ENCODE results near the gene CACNA1C. TPM values are rescaled to one million over a fixed set of nuclear protein-coding genes. Genes with fewer than 3 reads are reported as not detected.

CACNA1C gene
- polyA plus RNA-seq, 4 donors = 6.8 to 17.5 (median 9.5) TPM

DNA sequence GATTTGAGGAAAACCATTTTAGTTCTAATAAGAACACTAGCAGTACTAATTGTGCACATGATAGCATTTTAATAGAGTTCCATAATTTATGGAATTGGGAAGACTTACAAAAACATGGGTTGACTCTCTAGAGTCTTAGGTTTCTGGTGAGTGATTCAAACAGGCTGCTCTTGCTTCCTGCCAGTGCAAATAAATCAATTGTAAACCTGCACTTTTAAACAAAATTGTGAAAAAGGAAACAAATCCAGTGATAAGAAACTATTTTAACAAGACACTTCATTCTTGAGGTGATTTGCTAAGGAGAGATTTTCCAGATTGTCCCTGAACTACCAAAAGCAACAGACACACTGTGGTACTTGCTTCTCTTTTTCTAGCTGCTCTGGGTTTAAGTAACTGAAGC is 112.2 kb downstream of the CACNA1C start:
- peak in 1 of 4 donors; percentile 35 for DNase-seq (ENCODE audit: low read depth in 4 of 4, low spot score in 3 of 4)

- DNase-seq (ENCODE audit: low read depth in 4 of 4, low spot score in 3 of 4) = no peak
Observed at GRCh38 chr12:2165927-2166326, 113.1 kb downstream of the CACNA1C start.

DNA sequence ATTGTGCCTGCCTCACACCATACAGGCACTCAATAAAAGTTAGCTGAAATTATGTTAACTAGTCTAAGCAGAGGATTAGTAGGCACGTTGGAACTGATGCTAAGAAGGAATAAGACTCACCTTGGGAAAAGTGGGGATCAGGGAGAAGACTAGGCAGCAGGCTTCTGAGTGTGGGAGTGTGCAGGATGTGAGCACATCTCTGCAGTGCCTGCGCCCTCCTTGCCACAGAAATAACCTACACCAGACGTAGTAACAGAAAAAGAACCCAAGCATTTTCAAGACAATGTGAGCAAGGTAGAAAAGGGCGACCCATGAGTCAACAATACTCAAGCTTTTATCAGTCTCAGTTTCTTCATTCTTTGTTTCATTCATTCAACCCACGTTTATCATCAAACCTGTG is 113.9 kb downstream of the CACNA1C start:
- no peak for DNase-seq (ENCODE audit: low read depth in 4 of 4, low spot score in 3 of 4)

- no peak for DNase-seq (ENCODE audit: low read depth in 4 of 4, low spot score in 3 of 4)
Observed at GRCh38 chr12:2167231-2167630, 114.4 kb downstream of the CACNA1C start.

GRCh38 chr12:2168808-2169207 is 116.0 kb downstream of the CACNA1C start:
- no peak for DNase-seq (ENCODE audit: low read depth in 4 of 4, low spot score in 3 of 4)

- DNase-seq (ENCODE audit: low read depth in 4 of 4, low spot score in 3 of 4) = no peak
Observed at GRCh38 chr12:2169489-2169888, 116.7 kb downstream of the CACNA1C start.

- no peak for DNase-seq (ENCODE audit: low read depth in 4 of 4, low spot score in 3 of 4)
Observed at GRCh38 chr12:2169940-2170339, 117.2 kb downstream of the CACNA1C start.

GRCh38 chr12:2170376-2170775 is 117.6 kb downstream of the CACNA1C start:
- no peak for DNase-seq (ENCODE audit: low read depth in 4 of 4, low spot score in 3 of 4)

- DNase-seq (ENCODE audit: low read depth in 4 of 4, low spot score in 3 of 4) = no peak
Observed at GRCh38 chr12:2171672-2172426, 119.1 kb downstream of the CACNA1C start.

GRCh38 chr12:2172491-2173214 is 119.9 kb downstream of the CACNA1C start:
- no peak for DNase-seq (ENCODE audit: low read depth in 4 of 4, low spot score in 3 of 4)

GRCh38 chr12:2173971-2174370 is 121.2 kb downstream of the CACNA1C start:
- no peak for DNase-seq (ENCODE audit: low read depth in 4 of 4, low spot score in 3 of 4)

DNA sequence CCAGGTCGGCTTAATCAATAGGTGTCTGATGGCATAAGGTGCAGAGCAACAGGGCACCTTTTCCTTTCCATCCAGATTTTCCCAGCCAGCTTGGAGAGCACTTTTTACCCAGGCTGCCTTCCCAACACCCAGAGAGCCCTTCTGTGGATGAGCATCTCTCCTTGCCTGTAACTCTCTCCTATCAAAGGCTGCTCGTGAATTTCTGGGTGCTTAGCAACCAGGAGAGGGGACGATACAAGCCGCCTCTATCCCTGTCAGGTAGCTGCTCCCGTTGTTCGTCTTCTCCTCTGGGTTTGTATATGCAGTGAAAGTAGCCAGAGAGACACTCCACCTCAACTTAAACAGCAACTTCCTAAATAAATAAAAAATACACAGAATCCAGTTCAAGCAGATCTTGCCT is 124.2 kb downstream of the CACNA1C start:
- no peak for DNase-seq (ENCODE audit: low read depth in 4 of 4, low spot score in 3 of 4)

- no peak for DNase-seq (ENCODE audit: low read depth in 4 of 4, low spot score in 3 of 4)
Observed at GRCh38 chr12:2177751-2178150, 125.0 kb downstream of the CACNA1C start.

- DNase-seq (ENCODE audit: low read depth in 4 of 4, low spot score in 3 of 4) = no peak
Observed at GRCh38 chr12:2179058-2179457, 126.3 kb downstream of the CACNA1C start.

DNA sequence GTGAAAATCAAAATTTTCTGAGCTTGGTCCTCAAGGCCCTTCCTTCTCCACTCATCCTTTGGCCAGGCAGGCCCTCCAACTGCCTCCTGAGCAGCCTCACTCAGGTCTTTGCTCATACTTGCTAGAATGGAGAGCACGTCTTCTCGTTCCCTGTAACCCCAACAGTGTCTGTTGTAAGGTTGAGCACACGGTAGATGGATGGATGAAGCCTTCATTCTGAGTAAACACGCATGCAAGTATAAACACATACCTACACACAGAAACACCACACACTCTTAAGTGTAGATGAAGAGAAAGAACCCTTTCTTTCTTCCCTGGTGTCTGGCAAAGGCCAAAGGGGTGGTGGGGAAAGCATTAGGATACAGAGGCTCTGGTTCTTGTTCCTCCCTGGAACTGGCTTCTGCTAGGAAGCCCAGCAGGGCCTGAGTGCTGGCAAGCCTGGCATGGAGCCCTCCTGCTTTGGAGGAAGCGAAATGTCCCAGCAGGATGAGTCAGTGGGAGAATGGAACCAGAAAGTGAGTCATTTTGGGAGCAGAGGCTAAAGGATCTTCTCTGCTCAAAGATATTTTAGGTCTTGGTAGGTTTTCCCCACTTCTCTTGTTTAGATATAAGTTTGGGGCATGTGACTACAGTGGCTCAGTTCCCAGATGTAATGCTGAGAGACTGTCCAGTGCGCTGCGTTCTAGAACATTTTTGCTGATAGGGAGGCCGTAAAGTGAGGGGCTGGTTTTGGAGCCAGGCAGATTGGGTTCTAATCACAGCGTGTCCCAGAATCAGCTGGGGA is 127.4 kb downstream of the CACNA1C start:
- no peak for DNase-seq (ENCODE audit: low read depth in 4 of 4, low spot score in 3 of 4)

DNA sequence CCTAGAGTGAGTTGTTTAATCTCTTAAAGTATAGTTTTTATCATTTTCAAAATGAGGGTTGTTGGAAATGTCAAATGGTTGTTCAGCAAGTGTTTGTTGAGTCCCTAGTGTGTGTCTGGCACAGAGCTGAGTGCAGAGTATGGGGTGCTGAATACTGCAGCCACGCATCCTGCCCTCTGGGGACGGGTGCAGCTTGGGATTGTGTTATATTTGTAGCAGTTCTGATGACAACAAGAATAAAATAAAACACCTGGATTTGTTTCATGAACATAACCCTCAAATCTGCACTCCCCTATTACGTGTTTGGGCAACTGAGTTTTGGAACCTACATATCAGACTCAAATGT is 127.9 kb downstream of the CACNA1C start:
- DNase-seq (ENCODE audit: low read depth in 4 of 4, low spot score in 3 of 4) = no peak

DNA sequence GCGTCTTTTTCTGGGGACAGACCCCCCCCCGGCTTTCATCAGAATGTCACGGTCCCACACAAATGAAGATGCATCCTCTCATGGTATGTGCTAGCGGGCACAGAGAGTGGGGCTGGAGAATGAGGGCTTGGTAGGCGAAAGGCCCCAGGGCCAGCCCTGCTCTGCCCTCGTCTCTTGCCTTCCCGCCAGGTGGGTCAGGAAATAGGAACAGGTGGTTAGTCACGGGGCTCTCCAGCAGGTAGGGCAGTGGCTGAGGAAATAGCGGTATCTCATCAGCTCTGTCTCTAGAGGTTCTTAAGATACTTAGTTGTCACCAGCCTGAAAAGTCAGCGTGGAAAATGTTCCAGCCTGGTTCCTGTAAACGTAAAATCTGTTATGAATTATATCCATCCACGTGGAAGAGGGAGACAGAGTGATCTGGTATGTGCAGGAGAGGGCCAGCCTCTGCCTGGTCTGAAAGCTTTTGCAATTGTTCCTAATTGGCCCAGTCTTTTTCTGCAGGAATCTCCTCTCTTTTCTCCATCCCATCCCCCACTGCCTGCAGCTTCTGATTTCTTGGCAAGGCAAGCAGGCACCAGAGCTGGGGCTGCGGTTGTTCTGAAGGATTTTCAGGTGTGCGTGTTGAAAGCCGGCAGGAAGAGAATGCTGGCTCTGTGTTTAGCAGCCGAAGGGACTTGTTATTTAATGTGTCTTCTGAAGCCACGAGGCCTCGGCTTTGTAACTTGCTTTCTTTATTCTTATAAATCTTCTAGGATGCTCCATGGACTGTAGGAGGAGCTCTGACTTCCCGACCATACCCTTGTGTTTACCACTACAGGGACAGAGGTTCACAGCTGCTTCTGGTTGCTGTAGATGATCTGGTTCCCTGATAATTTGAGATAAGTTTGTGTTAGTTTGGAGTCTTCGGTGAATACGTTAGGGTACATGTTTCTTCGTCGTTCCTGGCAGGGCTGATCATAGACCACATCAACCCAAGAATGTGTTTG is 131.1 kb downstream of the CACNA1C start:
- DNase-seq (ENCODE audit: low read depth in 4 of 4, low spot score in 3 of 4) = no peak

- DNase-seq (ENCODE audit: low read depth in 4 of 4, low spot score in 3 of 4) = no peak
Observed at GRCh38 chr12:2185751-2186341, 133.1 kb downstream of the CACNA1C start.

DNA sequence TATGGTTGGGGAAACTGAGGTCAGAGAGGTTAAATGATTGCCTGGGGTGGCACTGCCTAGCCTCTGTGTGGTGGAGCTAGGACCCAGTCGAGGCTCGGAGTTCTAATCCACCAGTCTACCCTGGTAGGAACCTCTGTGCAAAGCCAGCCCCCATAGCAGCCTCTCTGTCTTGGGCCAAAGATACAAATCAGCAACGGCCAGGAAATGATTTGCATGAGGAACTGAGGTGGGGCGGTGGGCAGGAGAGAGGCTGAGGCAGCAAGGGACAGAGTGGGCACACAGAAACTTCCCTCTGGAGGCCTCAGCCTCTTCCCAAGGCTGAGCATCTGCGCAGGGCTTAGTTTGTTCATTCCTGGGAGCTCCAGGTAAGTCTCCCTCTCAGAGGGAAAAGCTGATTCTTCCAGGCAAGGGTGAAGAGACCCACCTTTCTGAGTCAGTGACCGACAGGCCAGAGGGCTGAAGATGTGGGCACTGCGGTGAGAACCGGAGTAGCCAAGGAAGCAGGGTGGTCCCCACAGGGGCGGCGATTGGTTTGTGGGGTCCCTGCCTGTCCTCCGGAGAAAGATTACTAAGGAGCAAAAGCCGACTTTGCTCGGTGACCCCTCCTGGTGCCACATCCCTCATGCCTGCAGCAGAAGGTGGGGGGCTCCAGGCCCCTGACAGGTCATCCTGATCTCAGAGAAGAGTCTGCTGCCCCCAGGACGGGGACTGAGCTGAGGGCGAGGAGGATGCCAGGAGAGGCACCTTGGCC is 134.6 kb downstream of the CACNA1C start:
- DNase-seq (ENCODE audit: low read depth in 4 of 4, low spot score in 3 of 4) = no peak
